Stomach (tissue), 4 donors: Measurements from ENCODE around the gene OR2AT4.

ENCODE experiments used
- CTCF ChIP-seq, 7 experiments: fragments of 450-650 bp in 4 of 7; fragments of 200-600 bp in 3 of 7; sonication (generic) in 3 of 7; IDR thresholded peaks; one replicate each; pipeline ENCODE4 v1.5.1; 2016 to 2019; ENCODE audit warnings: antibody characterized with exemption in 7 of 7, control low read depth in 2 of 7, mild to moderate bottlenecking in 1 of 7
- POLR2AphosphoS5 ChIP-seq, 3 donors: sonication (generic); formaldehyde crosslinking; IDR thresholded peaks; one replicate each; pipeline ENCODE4 v1.6.1; 2016; ENCODE audit warnings: antibody characterized with exemption in 3 of 3

GRCh38 chr11:75056814-75057213 is 39.9 kb downstream of the OR2AT4 start:
- TF ChIP-seq POLR2AphosphoS5 (IDR thresholded peaks at IDR 0.05) (no peak), CTCF (IDR thresholded peaks at IDR 0.05) (no peak)
